SK-N-MC (cell line): Measurements from ENCODE around the gene TNN.

Experiments
- DNase-seq: peaks from one replicate; pipeline ENCODE4 v3.0.0-alpha.2; 2011; ENCODE audit warnings: low read depth, low spot score
- H3K27ac ChIP-seq: fragments of 200-600 bp; sonication (generic); 2 replicates; pipeline ENCODE4 v1.5.1; 2016; ENCODE audit warnings: mixed run types
- H3K36me3 ChIP-seq: fragments of 200-600 bp; sonication (generic); 2 replicates; pipeline ENCODE4 v1.6.1; 2017; ENCODE audit warnings: antibody characterized with exemption, low read length, mixed read lengths; ENCODE audit not compliant: insufficient read depth
- H3K4me3 ChIP-seq: fragments of 200-600 bp; sonication (generic); 2 replicates; pipeline ENCODE4 v1.5.1; 2016
- H3K9ac ChIP-seq: fragments of 200-600 bp; sonication (generic); 2 replicates; pipeline ENCODE4 v1.8.0; 2017; ENCODE audit warnings: mixed run types, mixed read lengths; ENCODE audit not compliant: insufficient read length
- H3K9me3 ChIP-seq: fragments of 200-600 bp; sonication (generic); 2 replicates; pipeline ENCODE4 v1.6.1; 2017; ENCODE audit warnings: low read depth, mild to moderate bottlenecking, antibody characterized with exemption, low read length, moderate library complexity, mixed read lengths
- EZH2 ChIP-seq: fragments of 200-600 bp; sonication (generic); IDR thresholded peaks from one replicate; pipeline ENCODE4 v1.6.1; 2017; ENCODE audit warnings: antibody characterized with exemption
- FOXP2 ChIP-seq: optimal IDR thresholded peaks from 2 replicates; pipeline ENCODE3; 2011; ENCODE audit warnings: mild to moderate bottlenecking, moderate library complexity; ENCODE audit not compliant: insufficient read depth; ENCODE audit errors: extremely low read length, control extremely low read depth
- POLR2AphosphoS5 ChIP-seq: IDR thresholded peaks from 2 replicates; pipeline ENCODE4 v1.6.1; 2012; ENCODE audit warnings: mild to moderate bottlenecking, low read depth, low read length, borderline replicate concordance

Gene TNN

GRCh38 chr1:175163702-175164101, 96.1 kb downstream of the TNN start:
- Histone ChIP-seq H3K4me3 (no peak overlapping the region), H3K9ac (no peak overlapping the region), H3K27ac (no peak overlapping the region), H3K9me3 (no peaks in the 10 kb centered on the region), H3K36me3 (no peaks in the 10 kb centered on the region)
- DNase-seq = no peak
- TF ChIP-seq EZH2 (no peak), FOXP2 (no peak), POLR2AphosphoS5 (no peak)

GRCh38 chr1:175164751-175165150, 97.1 kb downstream of the TNN start:
- H3K36me3 ChIP-seq = no peaks in the 10 kb centered on the region

GRCh38 chr1:175166746-175167145, 99.1 kb downstream of the TNN start:
- no peaks in the 10 kb centered on the region for H3K36me3 ChIP-seq
- no peak for DNase-seq
- no peaks in the 10 kb centered on the region for H3K9me3 ChIP-seq
- H3K9ac ChIP-seq = no peak overlapping the region
- TF ChIP-seq EZH2 (no peak), POLR2AphosphoS5 (no peak), FOXP2 (no peak)
- H3K4me3 ChIP-seq = no peak overlapping the region
- no peak overlapping the region for H3K27ac ChIP-seq

More at GRCh38 chr1:175164751-175165150, 97.1 kb downstream of the TNN start:
- Histone ChIP-seq H3K27ac (no peak overlapping the region), H3K9ac (no peak overlapping the region), H3K9me3 (no peaks in the 10 kb centered on the region), H3K4me3 (no peak overlapping the region)
- no peak for TF ChIP-seq FOXP2
- no peak for DNase-seq

- H3K9ac ChIP-seq = no peak overlapping the region
- TF ChIP-seq EZH2 = no peak
- TF ChIP-seq POLR2AphosphoS5 = no peak
- TF ChIP-seq FOXP2 = no peak
- no peaks in the 10 kb centered on the region for H3K36me3 ChIP-seq
- no peak overlapping the region for H3K4me3 ChIP-seq
- H3K9me3 ChIP-seq = no peaks in the 10 kb centered on the region
- H3K27ac ChIP-seq = no peak overlapping the region
- no peak for DNase-seq
These were observed 100.2 kb downstream of the TNN start for GRCh38 chr1:175167861-175168260.

- Histone ChIP-seq H3K36me3 (no peaks in the 10 kb centered on the region), H3K27ac (no peak overlapping the region), H3K9ac (no peak overlapping the region), H3K9me3 (no peaks in the 10 kb centered on the region), H3K4me3 (no peak overlapping the region)
- no peak for TF ChIP-seq EZH2
- TF ChIP-seq POLR2AphosphoS5 = no peak
- TF ChIP-seq FOXP2 = no peak
- no peak for DNase-seq
These were observed 101.1 kb downstream of the TNN start for GRCh38 chr1:175168782-175169181.

- no peak overlapping the region for H3K9ac ChIP-seq
- TF ChIP-seq EZH2 = no peak
- no peak for TF ChIP-seq FOXP2
- no peak for TF ChIP-seq POLR2AphosphoS5
- no peak for DNase-seq
- no peaks in the 10 kb centered on the region for H3K9me3 ChIP-seq
- H3K36me3 ChIP-seq = no peaks in the 10 kb centered on the region
- H3K4me3 ChIP-seq = no peak overlapping the region
- no peak overlapping the region for H3K27ac ChIP-seq
These were observed 101.8 kb downstream of the TNN start for GRCh38 chr1:175169286-175170018.

GRCh38 chr1:175171036-175171913, 103.6 kb downstream of the TNN start:
- Histone ChIP-seq H3K9ac (no peak overlapping the region), H3K9me3 (no peaks in the 10 kb centered on the region), H3K36me3 (no peaks in the 10 kb centered on the region), H3K27ac (no peak overlapping the region), H3K4me3 (no peak overlapping the region)
- no peak for DNase-seq
- TF ChIP-seq FOXP2 (no peak), EZH2 (no peak), POLR2AphosphoS5 (no peak)

- no peak for DNase-seq
- TF ChIP-seq FOXP2 (no peak), EZH2 (no peak), POLR2AphosphoS5 (no peak)
- H3K27ac ChIP-seq = no peak overlapping the region
- H3K4me3 ChIP-seq = no peak overlapping the region
- no peaks in the 10 kb centered on the region for H3K36me3 ChIP-seq
- H3K9ac ChIP-seq = no peak overlapping the region
- H3K9me3 ChIP-seq = no peaks in the 10 kb centered on the region
These were observed 104.9 kb downstream of the TNN start for GRCh38 chr1:175172503-175172902.

GRCh38 chr1:175173531-175173930, 105.9 kb downstream of the TNN start:
- H3K9ac ChIP-seq = no peak overlapping the region
- H3K27ac ChIP-seq = no peak overlapping the region
- no peak for TF ChIP-seq POLR2AphosphoS5
- no peak for TF ChIP-seq EZH2
- no peak for TF ChIP-seq FOXP2
- H3K9me3 ChIP-seq = no peaks in the 10 kb centered on the region
- H3K36me3 ChIP-seq = no peaks in the 10 kb centered on the region
- no peak for DNase-seq
- no peak overlapping the region for H3K4me3 ChIP-seq
